ENCODE data around the gene ARHGEF1.

The ARHGEF1 gene

GRCh38 chr19:41877916-41878905 lies 4.8 kb upstream of the ARHGEF1 start:
- peaks cover 4% of the 10 kb centered on the region; the same call in 1 of the 2 replicates for H3K9me3 ChIP-seq (ENCODE audit: insufficient read depth, low read length)
- peak overlapping the region; percentile 99 for H3K9ac ChIP-seq (ENCODE audit: low read length)
- H4K20me1 ChIP-seq (ENCODE audit: insufficient read depth, low read length): peaks cover 13% of the 10 kb centered on the region; the same call in 1 of the 2 replicates
- H2AFZ ChIP-seq (ENCODE audit: low read depth, low read length): no peak overlapping the region
- peak overlapping the region; percentile 89 for H3K4me2 ChIP-seq (ENCODE audit: low read length)
- TF ChIP-seq EZH2phosphoT487 (IDR thresholded peaks at IDR 0.05; ENCODE audit: low read depth) (no peak), CTCF (IDR thresholded peaks at IDR 0.05; ENCODE audit: low read depth, low read length) (no peak)
- H3K4me3 ChIP-seq (ENCODE audit: low read length): peak overlapping the region; percentile 89
- H3K27me3 ChIP-seq (ENCODE audit: low read depth, low read length): no peaks in the 10 kb centered on the region
- peaks cover 24% of the 10 kb centered on the region for H3K36me3 ChIP-seq (replicated peaks; ENCODE audit: low read depth, low read length)
- H3K79me2 ChIP-seq (ENCODE audit: low read length): peaks cover 30% of the 10 kb centered on the region
- peaks cover 39% of the 10 kb centered on the region for H3K4me1 ChIP-seq (ENCODE audit: low read length)
- peak overlapping the region; percentile 95 for H3K27ac ChIP-seq (ENCODE audit: low read length)

- peaks cover 36% of the 10 kb centered on the region for H3K79me2 ChIP-seq (ENCODE audit: low read length)
- TF ChIP-seq EZH2phosphoT487 (IDR thresholded peaks at IDR 0.05; ENCODE audit: low read depth) (no peak), CTCF (IDR thresholded peaks at IDR 0.05; ENCODE audit: low read depth, low read length) (no peak)
- no peak overlapping the region; the same call in 1 of the 2 replicates for H3K9ac ChIP-seq (ENCODE audit: low read length)
- no peaks in the 10 kb centered on the region for H3K27me3 ChIP-seq (ENCODE audit: low read depth, low read length)
- H3K27ac ChIP-seq (ENCODE audit: low read length): no peak overlapping the region
- peaks cover 24% of the 10 kb centered on the region for H3K36me3 ChIP-seq (replicated peaks; ENCODE audit: low read depth, low read length)
- no peak overlapping the region for H2AFZ ChIP-seq (ENCODE audit: low read depth, low read length)
- H3K4me1 ChIP-seq (ENCODE audit: low read length): peaks cover 39% of the 10 kb centered on the region
- peak overlapping the region; percentile 89; the same call in 1 of the 2 replicates for H3K4me3 ChIP-seq (ENCODE audit: low read length)
- peaks cover 13% of the 10 kb centered on the region; the same call in 1 of the 2 replicates for H4K20me1 ChIP-seq (ENCODE audit: insufficient read depth, low read length)
- H3K4me2 ChIP-seq (ENCODE audit: low read length): peak overlapping the region; percentile 89
- peaks cover 4% of the 10 kb centered on the region; the same call in 1 of the 2 replicates for H3K9me3 ChIP-seq (ENCODE audit: insufficient read depth, low read length)
Observed at GRCh38 chr19:41879080-41879479, 3.9 kb upstream of the ARHGEF1 start.

- no peak for TF ChIP-seq EZH2phosphoT487 (IDR thresholded peaks at IDR 0.05; ENCODE audit: low read depth)
- TF ChIP-seq CTCF (IDR thresholded peaks at IDR 0.05; ENCODE audit: low read depth, low read length): no peak
- Histone ChIP-seq H3K9me3 (ENCODE audit: insufficient read depth, low read length) (peaks cover 4% of the 10 kb centered on the region; the same call in 1 of the 2 replicates), H2AFZ (ENCODE audit: low read depth, low read length) (no peak overlapping the region), H3K4me3 (ENCODE audit: low read length) (no peak overlapping the region), H3K27me3 (ENCODE audit: low read depth, low read length) (no peaks in the 10 kb centered on the region), H3K4me1 (ENCODE audit: low read length) (peaks cover 40% of the 10 kb centered on the region), H3K27ac (ENCODE audit: low read length) (no peak overlapping the region), H3K9ac (ENCODE audit: low read length) (no peak overlapping the region), H3K36me3 (replicated peaks; ENCODE audit: low read depth, low read length) (peaks cover 24% of the 10 kb centered on the region), H4K20me1 (ENCODE audit: insufficient read depth, low read length) (peaks cover 13% of the 10 kb centered on the region; the same call in 1 of the 2 replicates), H3K4me2 (ENCODE audit: low read length) (no peak overlapping the region), H3K79me2 (ENCODE audit: low read length) (peaks cover 41% of the 10 kb centered on the region)
Observed at GRCh38 chr19:41879670-41880328, 3.2 kb upstream of the ARHGEF1 start.

GRCh38 chr19:41880329-41880708 lies 2.7 kb upstream of the ARHGEF1 start:
- H3K4me2 ChIP-seq (ENCODE audit: low read length): no peak overlapping the region
- H3K27ac ChIP-seq (ENCODE audit: low read length): no peak overlapping the region

More at GRCh38 chr19:41880329-41880708, 2.7 kb upstream of the ARHGEF1 start:
- H3K4me3 ChIP-seq (ENCODE audit: low read length): no peak overlapping the region
- H3K4me1 ChIP-seq (ENCODE audit: low read length): peaks cover 40% of the 10 kb centered on the region
- peaks cover 46% of the 10 kb centered on the region for H3K79me2 ChIP-seq (ENCODE audit: low read length)
- H3K27me3 ChIP-seq (ENCODE audit: low read depth, low read length): no peaks in the 10 kb centered on the region
- no peak for TF ChIP-seq CTCF (IDR thresholded peaks at IDR 0.05; ENCODE audit: low read depth, low read length)
- no peak for TF ChIP-seq EZH2phosphoT487 (IDR thresholded peaks at IDR 0.05; ENCODE audit: low read depth)
- H2AFZ ChIP-seq (ENCODE audit: low read depth, low read length): no peak overlapping the region
- peaks cover 13% of the 10 kb centered on the region for H4K20me1 ChIP-seq (ENCODE audit: insufficient read depth, low read length)
- H3K36me3 ChIP-seq (replicated peaks; ENCODE audit: low read depth, low read length): peaks cover 24% of the 10 kb centered on the region
- H3K9me3 ChIP-seq (ENCODE audit: insufficient read depth, low read length): peaks cover 4% of the 10 kb centered on the region; the same call in 1 of the 2 replicates
- H3K9ac ChIP-seq (ENCODE audit: low read length): no peak overlapping the region

Data from OCI-LY3 (cell line).